ENCODE results near the gene CDC14A. TPM values are rescaled to one million over a fixed set of nuclear protein-coding genes. Genes with fewer than 3 reads are reported as not detected.

Gene CDC14A
- total and polyA plus RNA-seq, 2 donors (not counting 1 experiment from before 2014, with no cell fraction given): 1.4 to 3.5 TPM

- H3K9ac ChIP-seq (ENCODE audit: insufficient read depth, low read length): no peak overlapping the region
- H3K79me2 ChIP-seq (ENCODE audit: control insufficient read depth, insufficient read depth, low read length): no peaks in the 10 kb centered on the region
- no peak overlapping the region for H2AFZ ChIP-seq (ENCODE audit: low read length)
- no peak overlapping the region for H3K4me2 ChIP-seq (ENCODE audit: extremely low read depth, insufficient read depth, low read length)
- no peak overlapping the region for H3K27ac ChIP-seq (ENCODE audit: insufficient read depth, low read length)
- H4K20me1 ChIP-seq (ENCODE audit: control insufficient read depth, extremely low read depth, insufficient read depth, low read length): no peaks in the 10 kb centered on the region
- TF ChIP-seq EZH2 (IDR thresholded peaks at IDR 0.05; ENCODE audit: low read length, missing control alignments) (no peak), CTCF (conservative IDR thresholded peaks at IDR 0.05 in 1 of 2, IDR thresholded peaks at IDR 0.05 in 1 of 2; ENCODE audit: low read depth in 1 of 2, low read length in 2 of 2) (no peak)
- H3K27me3 ChIP-seq (ENCODE audit: control insufficient read depth, insufficient read depth, low read length): no peaks in the 10 kb centered on the region
- peak; percentile 31 to 75 for DNase-seq (ENCODE audit: low read depth in 2 of 2)
- H3K36me3 ChIP-seq (ENCODE audit: control insufficient read depth, insufficient read depth, low read length): no peaks in the 10 kb centered on the region
- H3K4me1 ChIP-seq (ENCODE audit: control insufficient read depth, extremely low read depth, insufficient read depth, low read length): no peaks in the 10 kb centered on the region
- no peaks in the 10 kb centered on the region for H3K9me3 ChIP-seq (ENCODE audit: control insufficient read depth, insufficient read depth, low read depth, low read length)
- H3K4me3 ChIP-seq (replicated peaks in 1 of 4; ENCODE audit: control extremely low read depth in 1 of 4, insufficient read depth in 1 of 4, low read depth in 3 of 4, low read length in 4 of 4): no peak overlapping the region
These were observed 8.6 kb downstream of the CDC14A start for GRCh38 chr1:100360790-100361510.

- no peak overlapping the region for H3K9ac ChIP-seq (ENCODE audit: insufficient read depth, low read length)
- no peak for TF ChIP-seq CTCF (conservative IDR thresholded peaks at IDR 0.05 in 1 of 2, IDR thresholded peaks at IDR 0.05 in 1 of 2; ENCODE audit: low read depth in 1 of 2, low read length in 2 of 2)
- TF ChIP-seq EZH2 (IDR thresholded peaks at IDR 0.05; ENCODE audit: low read length, missing control alignments): no peak
- H3K27ac ChIP-seq (ENCODE audit: insufficient read depth, low read length): no peak overlapping the region
- H2AFZ ChIP-seq (ENCODE audit: low read length): no peak overlapping the region
- no peaks in the 10 kb centered on the region for H3K9me3 ChIP-seq (ENCODE audit: control insufficient read depth, insufficient read depth, low read depth, low read length)
- H3K36me3 ChIP-seq (ENCODE audit: control insufficient read depth, insufficient read depth, low read length): no peaks in the 10 kb centered on the region
- no peaks in the 10 kb centered on the region for H4K20me1 ChIP-seq (ENCODE audit: control insufficient read depth, extremely low read depth, insufficient read depth, low read length)
- H3K27me3 ChIP-seq (ENCODE audit: control insufficient read depth, insufficient read depth, low read length): no peaks in the 10 kb centered on the region
- no peak for DNase-seq (ENCODE audit: low read depth in 2 of 2)
- no peak overlapping the region for H3K4me2 ChIP-seq (ENCODE audit: extremely low read depth, insufficient read depth, low read length)
- H3K79me2 ChIP-seq (ENCODE audit: control insufficient read depth, insufficient read depth, low read length): no peaks in the 10 kb centered on the region
- H3K4me1 ChIP-seq (ENCODE audit: control insufficient read depth, extremely low read depth, insufficient read depth, low read length): no peaks in the 10 kb centered on the region
- no peak overlapping the region for H3K4me3 ChIP-seq (replicated peaks in 1 of 4; ENCODE audit: control extremely low read depth in 1 of 4, insufficient read depth in 1 of 4, low read depth in 3 of 4, low read length in 4 of 4)
These were observed 9.3 kb downstream of the CDC14A start for GRCh38 chr1:100361511-100362089.

GRCh38 chr1:100362821-100363466, 10.6 kb downstream of the CDC14A start:
- H3K9ac ChIP-seq (ENCODE audit: insufficient read depth, low read length): no peak overlapping the region
- no peak overlapping the region for H3K4me2 ChIP-seq (ENCODE audit: extremely low read depth, insufficient read depth, low read length)
- peak in 1 of 2 donors; percentile 38 for DNase-seq (ENCODE audit: low read depth in 2 of 2)

More at GRCh38 chr1:100362821-100363466, 10.6 kb downstream of the CDC14A start:
- H3K9me3 ChIP-seq (ENCODE audit: control insufficient read depth, insufficient read depth, low read depth, low read length): no peaks in the 10 kb centered on the region
- no peak overlapping the region for H2AFZ ChIP-seq (ENCODE audit: low read length)
- TF ChIP-seq CTCF (conservative IDR thresholded peaks at IDR 0.05 in 1 of 2, IDR thresholded peaks at IDR 0.05 in 1 of 2; ENCODE audit: low read depth in 1 of 2, low read length in 2 of 2): no peak
- H4K20me1 ChIP-seq (ENCODE audit: control insufficient read depth, extremely low read depth, insufficient read depth, low read length): no peaks in the 10 kb centered on the region
- no peaks in the 10 kb centered on the region for H3K4me1 ChIP-seq (ENCODE audit: control insufficient read depth, extremely low read depth, insufficient read depth, low read length)
- H3K27me3 ChIP-seq (ENCODE audit: control insufficient read depth, insufficient read depth, low read length): no peaks in the 10 kb centered on the region
- H3K36me3 ChIP-seq (ENCODE audit: control insufficient read depth, insufficient read depth, low read length): no peaks in the 10 kb centered on the region
- H3K4me3 ChIP-seq (replicated peaks in 1 of 4; ENCODE audit: control extremely low read depth in 1 of 4, insufficient read depth in 1 of 4, low read depth in 3 of 4, low read length in 4 of 4): no peak overlapping the region
- H3K27ac ChIP-seq (ENCODE audit: insufficient read depth, low read length): no peak overlapping the region
- H3K79me2 ChIP-seq (ENCODE audit: control insufficient read depth, insufficient read depth, low read length): no peaks in the 10 kb centered on the region

Measured in fibroblast of lung (primary cell).